Measurements from ENCODE around the gene SLC24A3.

SLC24A3 gene

DNA sequence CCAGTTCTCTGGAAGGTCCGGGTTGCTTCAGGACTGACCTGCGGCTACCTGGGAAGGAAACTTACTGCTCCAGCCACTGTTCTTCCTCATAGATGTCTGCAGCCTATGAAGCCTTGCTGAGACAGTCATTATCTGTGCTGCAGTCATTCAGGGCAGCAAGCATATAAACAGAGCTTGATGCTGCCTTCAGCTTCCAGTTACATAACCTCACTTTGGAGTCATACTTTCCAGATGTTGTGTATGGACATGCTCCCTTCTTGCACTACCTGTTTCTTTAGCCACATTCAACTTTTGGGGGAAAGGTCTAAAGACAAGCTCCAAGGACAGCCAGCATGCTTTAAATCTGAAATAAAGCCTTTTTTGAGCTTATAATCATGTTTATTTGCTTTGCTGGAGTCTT lies 98.1 kb downstream of the SLC24A3 start:
- DNase-seq = no peak

DNA sequence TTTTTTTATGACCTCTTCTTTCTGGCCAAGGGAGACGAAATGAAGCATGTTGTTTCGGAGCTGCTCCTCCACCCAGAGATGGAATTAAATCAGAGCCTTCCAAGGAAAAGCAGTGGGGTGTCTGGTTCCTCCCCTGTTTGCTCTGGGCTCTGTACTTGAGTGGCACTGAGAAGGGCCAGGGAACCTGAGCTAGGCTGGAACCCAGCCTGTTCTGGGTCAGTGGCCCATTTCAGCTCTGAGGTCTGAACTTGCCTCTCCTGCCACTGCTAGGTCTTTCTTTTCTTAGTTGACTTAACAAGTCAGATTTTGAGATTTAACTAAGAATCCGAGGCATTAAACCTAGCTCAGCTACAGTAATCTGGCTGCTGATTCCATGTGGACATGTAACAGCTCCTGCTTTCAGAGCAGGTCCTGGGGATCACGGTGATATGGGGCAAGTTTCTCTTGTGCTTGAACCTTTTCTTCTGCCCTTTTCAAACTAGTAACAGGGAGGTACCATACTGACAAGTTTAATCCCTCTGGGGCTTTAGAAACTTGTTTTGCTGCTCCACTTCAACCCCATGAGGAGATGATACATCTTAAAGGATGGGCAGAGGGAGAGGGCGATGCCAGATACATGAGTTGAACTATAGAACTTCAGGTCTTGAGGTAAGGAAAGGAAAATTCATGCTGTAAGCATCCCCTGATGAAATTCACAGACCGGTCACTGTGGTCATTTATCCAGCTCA lies 101.1 kb downstream of the SLC24A3 start:
- no peak for DNase-seq

DNA sequence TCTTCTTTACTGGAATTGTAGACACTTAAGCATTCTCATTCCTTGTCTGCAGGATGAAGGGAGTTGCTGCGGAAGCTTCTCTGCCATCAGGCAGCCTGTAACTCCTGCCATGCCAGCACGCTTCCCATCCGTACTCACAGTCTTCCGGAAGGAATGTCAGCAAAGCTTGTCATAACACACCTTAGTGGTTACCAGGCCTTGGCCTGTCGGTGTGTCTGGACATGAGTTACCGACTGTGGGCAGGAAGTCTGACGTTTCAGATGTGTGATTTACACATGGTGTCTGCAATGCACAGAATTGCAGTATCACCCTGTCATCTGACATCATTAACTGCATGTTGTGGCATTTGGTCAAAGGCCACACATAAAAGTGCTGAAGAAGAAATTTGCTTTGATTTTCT lies 102.2 kb downstream of the SLC24A3 start:
- DNase-seq = no peak

DNA sequence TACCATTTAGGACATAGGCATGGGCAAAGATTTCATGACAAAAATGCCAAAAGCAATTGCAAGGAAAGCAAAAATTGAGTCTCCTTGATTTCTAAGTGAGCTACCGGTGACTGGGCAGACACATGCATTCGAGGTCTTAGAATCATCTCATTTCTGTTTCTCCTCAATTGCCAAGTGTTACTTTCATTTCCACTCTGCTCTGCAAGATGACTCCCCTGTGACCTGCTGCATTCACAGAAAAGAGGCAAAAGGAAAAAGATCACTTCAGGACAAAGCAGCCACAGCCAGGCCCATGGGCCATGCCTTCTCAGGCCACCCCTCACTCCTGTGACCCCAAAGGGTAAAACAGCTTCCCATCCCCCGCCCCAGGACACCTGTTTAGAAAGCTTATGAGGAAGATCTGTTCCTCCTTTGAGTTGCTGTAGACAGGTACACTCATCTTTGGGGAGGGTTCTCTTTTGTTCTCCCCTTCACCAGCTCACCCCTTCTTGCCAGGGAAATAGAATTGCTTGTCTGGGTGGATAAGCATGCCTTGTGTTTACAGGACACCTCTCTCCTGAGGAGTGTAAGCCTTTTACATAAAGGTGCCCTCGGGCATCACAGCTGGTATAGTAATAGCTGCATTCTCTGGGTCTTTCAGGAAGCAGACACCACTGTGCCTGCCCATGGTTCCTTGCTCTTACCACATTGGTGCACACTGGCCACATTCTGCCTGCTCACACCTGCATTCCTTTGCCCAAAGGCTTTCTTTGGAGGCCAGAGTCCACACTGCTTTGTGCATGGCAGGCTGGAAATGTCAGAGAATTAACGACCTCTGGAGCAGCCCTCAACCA lies 105.0 kb downstream of the SLC24A3 start:
- DNase-seq = no peak

DNA sequence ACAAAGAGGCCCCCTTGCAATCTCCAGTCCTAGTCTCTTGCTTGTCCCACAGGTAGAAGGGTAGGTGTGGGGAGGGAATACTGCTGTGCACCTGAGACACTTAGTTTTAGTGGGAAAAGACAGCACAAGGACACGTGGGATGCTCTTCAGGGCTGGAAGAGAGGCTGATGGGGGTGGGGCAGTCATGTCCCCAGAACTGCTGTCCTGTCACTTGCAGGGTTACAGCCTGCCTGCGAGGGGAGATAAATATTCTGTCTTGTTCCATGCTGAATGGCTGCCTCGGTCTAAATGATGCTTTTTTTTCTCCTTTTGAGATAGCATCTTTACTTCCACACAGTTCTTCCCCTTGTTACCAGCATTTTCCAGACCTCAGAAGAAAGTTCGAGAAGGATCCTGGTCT lies 106.2 kb downstream of the SLC24A3 start:
- DNase-seq = no peak

DNA sequence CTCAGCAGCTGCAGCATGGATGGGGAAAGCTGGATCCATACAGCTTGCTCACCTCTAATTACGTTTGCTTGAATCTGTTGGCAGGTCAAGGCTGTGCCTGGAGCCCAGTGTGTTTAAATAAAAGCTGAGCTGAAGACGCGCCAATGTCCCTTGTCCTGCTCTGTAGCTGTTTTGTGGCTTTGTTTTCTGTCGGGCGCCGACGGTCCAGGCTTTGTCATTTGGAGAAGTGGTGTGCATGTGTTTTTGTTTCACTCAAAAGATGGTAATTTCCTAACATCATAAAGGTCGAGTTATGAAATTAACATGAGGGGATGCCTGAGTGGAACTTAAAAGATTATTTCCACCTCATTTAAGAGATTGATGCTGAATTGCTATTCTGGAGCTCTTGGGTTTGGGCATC lies 107.6 kb downstream of the SLC24A3 start:
- DNase-seq = no peak

DNA sequence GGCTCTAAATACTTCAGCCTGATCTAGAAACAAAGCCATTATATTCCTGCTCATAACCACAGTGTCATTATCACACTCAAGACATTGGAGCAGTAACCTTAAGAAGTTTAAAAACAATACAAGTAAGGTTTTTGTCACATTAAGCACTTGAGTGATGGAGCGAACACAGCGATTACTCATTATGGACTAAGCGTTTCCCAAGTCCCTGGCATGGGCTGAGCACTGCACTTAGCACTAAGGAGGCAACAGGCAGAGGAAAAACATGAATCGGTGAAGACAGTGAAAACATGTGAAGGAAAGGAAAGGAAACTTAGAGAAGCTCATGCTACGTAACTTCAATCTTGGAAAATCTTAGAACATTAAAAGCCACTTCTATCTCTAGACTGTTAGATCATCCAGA lies 108.7 kb downstream of the SLC24A3 start:
- no peak for DNase-seq

DNA sequence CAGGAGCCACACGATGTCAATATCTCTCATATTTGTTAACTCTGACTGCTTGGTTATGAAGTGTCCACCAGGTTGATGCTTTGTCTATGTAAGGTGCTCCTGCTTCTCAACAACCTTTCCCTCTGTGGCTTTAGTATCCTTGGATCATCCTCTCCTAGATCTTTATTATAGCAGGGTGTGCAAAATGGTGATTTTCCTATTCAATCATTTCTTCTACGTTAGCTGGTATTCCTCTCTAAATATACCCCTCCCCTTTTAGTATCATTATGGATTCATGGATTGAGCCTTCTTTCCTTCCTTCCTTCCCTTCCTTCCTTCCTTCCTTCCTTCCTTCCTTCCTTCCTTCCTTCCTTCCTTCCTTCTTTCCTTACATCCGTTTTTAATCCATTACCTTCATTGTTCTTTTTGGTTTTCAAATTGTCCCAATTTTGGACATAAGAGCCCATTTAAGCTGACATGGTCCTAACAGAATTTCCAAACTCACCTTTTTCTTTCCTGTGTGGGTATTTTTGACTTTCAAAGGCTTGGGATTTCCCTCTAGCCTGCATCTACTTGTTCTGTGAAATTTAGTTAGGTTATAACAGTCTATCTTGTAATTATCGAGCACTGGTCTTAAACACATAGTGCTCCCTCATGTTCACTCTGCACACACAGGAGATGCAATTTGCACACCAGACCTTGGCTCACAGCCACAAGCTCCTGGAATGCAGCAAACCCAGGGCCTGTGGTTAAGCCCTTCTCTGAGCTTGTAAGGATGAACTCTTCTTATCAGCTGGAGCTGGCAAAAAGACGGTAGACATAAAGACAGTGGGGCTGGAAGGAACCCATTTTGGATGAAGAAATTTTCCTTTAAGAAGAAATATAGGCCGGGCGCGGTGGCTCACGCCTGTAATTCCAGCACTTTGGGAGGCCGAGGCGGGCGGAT lies 109.9 kb downstream of the SLC24A3 start:
- no peak for DNase-seq

DNA sequence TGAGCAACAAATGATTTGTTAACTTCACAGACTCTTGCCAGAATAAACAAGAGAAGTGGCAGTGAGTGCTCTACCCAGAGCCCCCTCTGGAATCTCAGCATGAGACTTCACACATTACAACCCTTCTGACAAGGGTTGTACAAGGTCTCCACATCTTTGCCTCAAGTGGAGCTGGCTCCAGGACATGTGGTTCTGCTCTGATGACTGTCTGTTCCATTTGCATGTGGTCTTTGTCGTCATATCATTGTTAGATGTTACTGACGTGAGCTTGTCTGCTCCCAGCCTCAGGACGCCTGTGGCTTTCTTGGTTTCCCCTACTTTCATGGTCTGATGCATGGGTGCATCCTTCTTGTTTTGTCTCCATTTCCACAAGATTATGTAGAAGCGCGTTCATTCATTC lies 115.0 kb downstream of the SLC24A3 start:
- DNase-seq = no peak

DNA sequence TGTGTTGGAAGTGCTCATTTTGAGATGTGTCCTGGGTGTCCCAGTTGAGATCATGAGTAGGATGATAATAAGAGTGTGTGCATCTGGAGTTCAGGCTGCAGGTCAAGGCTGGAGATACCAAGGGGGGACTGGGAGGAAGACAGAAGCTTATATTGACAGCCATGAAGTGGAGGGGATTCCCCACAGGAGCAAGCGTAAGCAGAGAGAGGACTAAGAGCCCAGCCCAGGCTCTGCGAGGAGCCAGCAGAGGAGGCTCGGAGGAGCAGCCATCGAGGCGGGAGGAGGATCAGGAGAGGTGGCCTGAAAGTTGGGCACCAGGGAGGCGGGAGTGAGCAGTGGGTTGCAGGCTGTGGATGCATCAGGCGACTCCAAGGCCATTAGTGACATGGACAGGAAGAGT lies 116.2 kb downstream of the SLC24A3 start:
- no peak for DNase-seq

DNA sequence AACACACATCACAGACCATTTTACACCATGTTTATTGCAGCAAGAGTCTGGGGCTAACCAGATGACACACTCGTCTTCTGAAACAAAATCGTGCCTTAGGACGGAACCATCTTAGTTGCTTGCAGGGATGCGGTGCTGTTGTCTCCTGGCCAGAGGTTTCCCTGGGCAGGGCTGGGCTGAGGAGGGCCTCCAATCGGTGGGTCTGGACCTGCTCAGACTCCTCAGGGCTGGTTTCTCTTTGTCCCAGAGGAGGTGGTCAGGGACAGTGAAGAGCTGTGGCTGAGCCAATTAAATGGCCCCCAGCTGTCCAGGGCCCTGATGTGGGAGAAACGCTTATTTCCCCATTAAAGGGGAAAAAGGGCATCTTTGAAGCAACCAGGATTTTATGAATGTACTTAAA lies 117.6 kb downstream of the SLC24A3 start:
- no peak for DNase-seq

DNA sequence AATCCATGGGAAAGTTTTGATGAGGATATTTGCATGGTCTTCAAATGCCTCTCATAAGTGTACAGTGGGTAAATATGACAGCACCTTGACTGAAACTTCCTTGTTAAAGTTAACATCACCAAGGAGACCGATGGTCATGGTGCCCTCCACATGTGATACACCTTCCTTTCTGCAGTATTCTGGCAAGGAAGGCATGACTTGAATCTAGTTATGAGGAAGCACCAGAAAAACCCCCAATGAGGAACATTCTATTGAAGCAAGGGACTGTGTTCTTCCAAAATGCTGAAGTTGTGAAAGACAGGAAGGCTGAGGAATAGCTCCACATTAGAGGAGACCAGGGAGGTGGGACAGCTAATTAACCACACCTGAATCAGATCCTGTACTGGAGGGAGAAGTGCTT lies 118.3 kb downstream of the SLC24A3 start:
- DNase-seq = no peak

DNA sequence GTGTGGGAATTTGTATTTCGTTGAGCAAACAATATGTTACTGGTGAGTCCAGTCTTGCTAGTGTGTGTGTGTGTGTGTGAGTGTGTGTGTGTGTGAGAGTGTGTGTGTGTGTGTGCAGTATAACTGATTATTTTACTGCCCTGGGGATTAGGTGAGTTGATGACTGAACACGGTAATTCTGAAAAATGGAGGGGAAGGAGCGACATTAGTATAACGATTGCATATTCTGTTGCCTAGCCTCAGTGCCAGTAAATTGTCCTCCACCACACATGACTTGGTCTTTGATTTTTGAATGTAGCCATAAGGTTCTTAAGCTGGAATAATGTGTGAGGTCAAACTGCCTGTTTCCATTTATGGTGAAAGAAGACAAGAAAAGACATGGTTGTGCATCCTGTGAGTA lies 121.1 kb downstream of the SLC24A3 start:
- no peak for DNase-seq

DNA sequence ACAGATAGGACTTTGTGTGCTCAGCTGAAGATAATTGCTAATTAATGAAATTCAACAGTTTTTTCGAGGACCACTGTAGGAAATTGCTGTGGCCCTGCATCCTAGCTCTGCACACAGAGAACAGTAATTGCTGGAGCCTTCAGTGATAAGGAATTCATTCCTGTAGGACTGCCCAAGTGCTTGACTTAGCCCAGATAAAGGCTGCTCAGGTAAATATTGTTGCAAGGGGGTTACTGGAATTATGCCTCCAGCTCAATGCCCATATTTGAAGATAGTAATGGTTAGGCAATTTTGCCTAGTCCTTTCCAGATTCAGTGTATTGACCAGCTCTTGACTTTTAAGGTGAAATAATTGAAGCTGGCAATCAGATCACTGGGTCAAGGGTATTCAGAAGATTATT lies 122.9 kb downstream of the SLC24A3 start:
- DNase-seq = no peak

DNA sequence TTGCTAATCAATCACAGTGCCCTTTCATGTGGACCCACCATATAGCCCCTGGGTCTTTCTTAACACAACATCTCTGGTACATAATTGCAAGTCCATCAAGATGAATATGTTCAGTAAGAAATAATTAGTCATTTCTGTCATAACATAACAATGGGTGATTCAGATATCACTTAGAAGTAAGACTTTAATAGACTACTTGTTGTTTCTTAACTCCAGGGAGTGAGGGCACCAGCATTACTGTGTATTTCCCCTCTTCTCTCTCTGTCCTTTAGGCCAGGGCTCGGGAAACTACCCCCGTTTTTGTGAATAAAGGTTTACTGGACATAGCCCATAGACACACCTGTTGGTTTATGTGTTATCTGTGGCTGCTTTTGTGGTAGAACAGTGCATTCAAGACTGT lies 123.5 kb downstream of the SLC24A3 start:
- no peak for DNase-seq

DNA sequence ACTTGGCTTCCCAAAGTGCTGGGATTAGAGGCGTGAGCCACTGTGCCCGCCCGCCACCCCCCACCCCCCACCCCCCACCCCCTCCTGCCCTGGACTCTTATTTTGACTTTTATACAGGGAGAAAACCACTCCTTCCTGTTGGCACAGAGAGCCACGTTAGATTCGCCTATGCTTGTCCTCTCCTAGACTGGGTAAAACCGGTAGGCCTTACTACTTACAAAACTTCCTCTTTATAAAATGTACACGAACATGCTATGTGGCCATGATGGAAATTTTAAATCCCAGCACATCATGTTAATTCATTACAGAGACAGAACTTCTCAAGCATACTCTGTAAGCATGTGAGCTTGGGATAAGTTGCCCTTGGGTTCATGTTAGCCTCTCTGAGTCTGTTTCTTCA lies 124.2 kb downstream of the SLC24A3 start:
- no peak for DNase-seq

DNA sequence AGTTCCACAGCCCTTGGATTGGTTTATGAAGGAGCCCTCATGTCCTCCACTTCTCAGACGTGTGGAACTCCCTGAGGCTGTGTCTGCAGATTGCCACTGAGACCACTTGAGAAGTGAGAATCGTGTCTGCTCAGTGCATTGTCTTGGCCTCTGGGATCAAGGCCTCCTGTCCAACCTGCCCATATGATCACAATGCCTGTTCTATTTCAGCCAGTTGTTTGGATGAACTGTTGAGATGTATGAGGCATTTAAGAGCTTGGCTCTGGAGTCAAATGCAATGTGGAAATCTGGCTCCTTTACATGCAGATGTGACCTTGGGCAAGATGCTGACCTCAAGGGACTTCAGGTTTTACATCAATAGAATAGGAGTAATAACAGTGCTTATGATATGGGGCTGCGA lies 125.9 kb downstream of the SLC24A3 start:
- DNase-seq = no peak

DNA sequence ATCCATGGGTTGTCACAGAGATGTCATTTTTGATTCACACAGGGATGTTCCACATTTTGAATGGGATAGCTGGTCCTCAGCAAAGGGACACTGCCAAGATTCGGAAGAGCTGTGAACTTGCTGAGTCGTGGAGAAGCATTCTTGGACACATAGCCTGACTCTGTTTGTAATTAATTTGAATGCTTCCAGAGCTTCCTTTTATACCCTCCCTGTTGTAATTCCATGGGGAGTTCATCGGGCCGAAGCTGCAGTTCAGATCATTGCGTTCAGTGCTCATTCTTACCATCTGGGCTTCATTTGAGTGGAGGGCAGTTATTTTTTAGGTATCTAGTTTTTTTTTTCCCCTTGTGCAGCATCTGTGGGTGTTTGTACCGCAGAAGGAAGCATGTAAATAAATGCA lies 126.5 kb downstream of the SLC24A3 start:
- no peak for DNase-seq

DNA sequence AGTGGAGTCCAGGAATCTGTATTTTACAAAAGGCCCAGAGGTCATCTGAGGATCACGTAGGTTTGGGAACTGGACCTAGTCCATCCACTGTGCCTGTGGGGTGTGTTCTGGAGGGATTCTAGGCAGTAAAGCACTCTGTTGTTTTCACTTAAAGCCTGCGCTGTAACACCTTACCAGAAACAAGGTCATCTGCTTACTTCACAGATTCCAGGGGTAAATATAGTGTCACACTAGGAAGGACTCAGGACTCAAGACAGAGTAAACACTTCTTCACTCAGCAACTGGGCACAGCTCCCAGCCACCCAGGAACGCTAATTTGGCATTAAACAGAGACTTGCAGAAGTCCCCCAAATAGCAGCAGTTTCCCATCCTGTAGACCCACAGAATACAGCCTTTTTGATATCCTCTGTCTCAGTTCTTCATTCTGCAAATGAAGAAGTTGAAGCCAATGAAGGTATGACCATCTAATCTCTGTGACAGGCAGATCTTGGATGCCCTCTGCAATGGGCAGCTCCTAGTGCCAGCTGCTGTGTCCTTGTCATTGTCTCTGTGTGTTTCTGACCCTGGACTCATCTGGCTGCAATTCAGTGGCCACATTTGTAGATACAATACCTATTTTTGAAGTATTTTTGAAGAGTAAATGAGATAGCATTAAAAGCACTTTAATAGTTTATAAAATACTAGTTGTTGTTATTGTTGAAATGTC lies 129.1 kb downstream of the SLC24A3 start:
- DNase-seq = no peak

DNA sequence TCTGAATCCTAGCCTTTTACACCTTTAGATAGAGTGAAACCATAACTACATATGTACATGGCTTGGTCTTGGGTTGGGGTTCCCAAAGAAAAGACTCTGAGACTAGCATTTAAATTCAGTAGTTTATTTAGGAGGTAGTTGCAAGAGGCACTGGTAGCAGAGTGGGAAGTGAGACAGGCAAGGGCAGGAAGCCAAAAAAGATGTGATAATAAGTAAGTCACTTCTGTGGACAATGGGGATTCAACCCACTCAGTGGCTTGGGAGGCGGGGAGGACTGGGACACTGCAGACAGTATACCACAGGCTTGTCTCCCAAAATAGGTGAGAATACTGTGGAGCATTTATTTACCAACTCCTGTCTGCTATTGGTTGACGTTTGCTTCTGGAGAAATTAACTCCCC lies 131.9 kb downstream of the SLC24A3 start:
- no peak for DNase-seq

DNA sequence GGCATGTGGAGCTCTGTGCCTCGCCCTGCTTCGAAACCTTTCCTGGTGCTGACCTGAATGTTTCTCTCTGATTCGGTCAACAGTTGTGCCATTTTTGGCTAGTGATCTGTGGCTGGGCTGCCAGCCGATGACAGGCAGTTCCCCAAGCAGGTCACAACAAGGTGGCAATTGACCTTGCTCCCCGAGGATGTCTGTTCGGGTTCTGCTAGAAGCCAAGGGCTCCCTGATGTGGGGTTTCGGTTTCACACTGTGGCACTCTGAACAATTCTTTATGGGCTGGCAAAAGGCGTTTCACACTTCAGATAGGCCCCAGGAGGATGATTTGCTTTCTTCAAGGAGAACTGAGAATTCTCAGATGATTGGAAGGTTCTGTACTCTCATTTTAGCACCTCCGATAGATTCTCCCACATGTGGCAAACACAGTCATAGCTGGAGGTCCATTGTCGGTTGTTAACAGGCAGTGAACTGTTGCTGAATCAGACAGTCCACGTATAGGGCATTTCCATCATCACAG lies 135.6 kb downstream of the SLC24A3 start:
- no peak for DNase-seq

DNA sequence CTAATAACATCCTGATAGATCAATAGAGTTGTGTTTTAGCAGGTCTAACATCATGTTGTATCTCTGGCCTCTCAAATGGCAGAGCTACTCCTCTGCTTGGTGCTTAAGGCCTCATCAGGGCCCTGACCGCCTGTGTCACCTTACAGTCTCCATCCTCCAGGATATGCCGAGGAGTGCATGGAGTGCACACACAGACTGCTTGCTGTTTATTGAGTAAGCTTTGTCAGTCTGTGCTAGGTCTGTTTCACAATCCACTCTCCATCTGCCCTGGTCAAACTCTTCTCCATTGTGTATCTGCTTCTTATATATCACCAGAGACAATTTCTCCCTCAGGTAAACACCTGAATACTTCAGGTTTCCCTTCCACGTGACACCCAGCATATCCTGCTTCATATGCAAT lies 136.1 kb downstream of the SLC24A3 start:
- no peak for DNase-seq

DNA sequence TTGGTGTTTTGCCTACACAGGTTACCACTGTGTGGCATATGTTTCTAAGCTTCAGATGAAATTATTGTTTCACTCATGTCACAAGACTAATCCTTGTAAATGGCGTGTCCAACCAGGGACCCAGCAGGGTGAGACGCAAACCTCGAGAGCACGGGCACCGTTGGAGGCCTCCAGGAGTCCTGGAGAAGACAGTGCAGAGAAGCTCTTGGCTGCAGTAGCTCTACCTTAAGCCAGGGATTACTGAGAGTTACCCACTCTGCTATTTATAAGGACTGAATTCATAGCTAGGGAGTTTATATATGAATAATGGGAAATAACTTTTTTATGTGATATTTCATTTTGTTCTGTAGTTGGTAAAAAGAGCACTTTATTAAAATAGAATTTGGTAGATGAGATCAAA lies 137.4 kb downstream of the SLC24A3 start:
- no peak for DNase-seq

All from stimulated activated naive CD4-positive, alpha-beta T cell (primary cell).